C4-2B (cell line): ENCODE measurements around the gene SASH1.

Source experiments
- H3K27ac ChIP-seq: fragments of 450-650 bp; 2 replicates; pipeline ENCODE4 v1.5.1; 2017
- CTCF ChIP-seq: fragments of 450-650 bp; conservative IDR thresholded peaks from 2 replicates; pipeline ENCODE4 v1.5.1; 2017; ENCODE audit warnings: mild to moderate bottlenecking
- ZFX ChIP-seq: fragments of 450-650 bp; IDR thresholded peaks from 2 replicates; pipeline ENCODE4 v1.6.1; 2017

The SASH1 gene

GRCh38 chr6:148342350-148343046 lies at the start of gene SASH1:
SASH1 (plus strand) TSS chr6:148342838; CDS start chr6:148343068, 230 bp downstream.
- H3K27ac ChIP-seq: peak within 1 kb of the TSS; percentile 88
- TF ChIP-seq ZFX (no peak), CTCF (no peak)

- H3K27ac ChIP-seq: no peak overlapping the region
- TF ChIP-seq ZFX (no peak), CTCF (no peak)
Observed at GRCh38 chr6:148293181-148293995, 49.2 kb upstream of the SASH1 start.

GRCh38 chr6:148294059-148294458 lies 48.6 kb upstream of the SASH1 start:
- TF ChIP-seq CTCF (no peak), ZFX (no peak)
- H3K27ac ChIP-seq: no peak overlapping the region

GRCh38 chr6:148295261-148295887 lies 47.3 kb upstream of the SASH1 start:
- H3K27ac ChIP-seq: no peak overlapping the region
- TF ChIP-seq ZFX (no peak), CTCF (no peak)

- TF ChIP-seq CTCF (no peak), ZFX (no peak)
- no peak overlapping the region for H3K27ac ChIP-seq
Observed at GRCh38 chr6:148296771-148297170, 45.9 kb upstream of the SASH1 start.

- H3K27ac ChIP-seq: no peak overlapping the region
- no peak for TF ChIP-seq ZFX
- TF ChIP-seq CTCF: no peak
Observed at GRCh38 chr6:148298683-148299082, 44.0 kb upstream of the SASH1 start.

- H3K27ac ChIP-seq: no peak overlapping the region
- TF ChIP-seq CTCF: no peak
Observed at GRCh38 chr6:148303616-148304015, 39.0 kb upstream of the SASH1 start.
